AG04450 (cell line): ENCODE measurements around the gene HMOX1. TPM values are rescaled to one million over a fixed set of nuclear protein-coding genes. Genes with fewer than 3 reads are reported as not detected.

Experiments
- CTCF ChIA-PET: fragments of 300-600, 350-600 bp; formaldehyde crosslinking; extraction: SDS; loops from one replicate; lab custom pipeline; 2022; ENCODE audit warnings: antibody characterized with exemption, inconsistent platforms; lab: Charles Lee
- POLR2A ChIA-PET: fragments of 350-600 bp; formaldehyde crosslinking; extraction: SDS; loops from one replicate; lab custom pipeline; 2021; ENCODE audit warnings: antibody characterized with exemption, inconsistent platforms; lab: Yijun Ruan, JAX
- DNase-seq: peaks from one replicate; pipeline ENCODE4 v3.0.0-alpha.2; 2011; ENCODE audit warnings: low read depth, low spot score
- H3K27ac ChIP-seq: one replicate; pipeline ENCODE4 v1.5.1; 2012; ENCODE audit warnings: low read depth, low read length, control low read depth
- H3K27me3 ChIP-seq: one replicate; pipeline ENCODE4 v1.6.0; 2012; ENCODE audit warnings: low read length; ENCODE audit not compliant: control insufficient read depth, insufficient read depth
- H3K4me3 ChIP-seq: 2 replicates; pipeline ENCODE4 v1.5.1; 2011; ENCODE audit warnings: mild to moderate bottlenecking, low read depth, low read length, control low read depth
- H3K9me3 ChIP-seq: 2 replicates; pipeline ENCODE4 v1.5.1; 2012; ENCODE audit warnings: low read length; ENCODE audit not compliant: control insufficient read depth, insufficient read depth
- polyA minus RNA-seq: library from RNA; depleted of rRNA, polyadenylated mRNA; stranded (reverse); fragments of >200 nt; gene quantifications from 2 replicates; pipeline ENCODE4 v1.2.3, GENCODE V29; 2011; rRNA and poly(A)+ RNA removed
- polyA plus RNA-seq: library from polyadenylated mRNA; depleted of rRNA; stranded (reverse); fragments of >200 nt; gene quantifications from 2 replicates; pipeline ENCODE4 v1.2.3, GENCODE V29; 2011; rRNA removed
- TF ChIP-seq, protein P1 (sequence below): IDR thresholded peaks from 2 replicates; pipeline ENCODE4 v1.5.1; 2011; ENCODE audit warnings: low read depth, low read length, control low read depth, inconsistent platforms

Gene HMOX1, protein sequence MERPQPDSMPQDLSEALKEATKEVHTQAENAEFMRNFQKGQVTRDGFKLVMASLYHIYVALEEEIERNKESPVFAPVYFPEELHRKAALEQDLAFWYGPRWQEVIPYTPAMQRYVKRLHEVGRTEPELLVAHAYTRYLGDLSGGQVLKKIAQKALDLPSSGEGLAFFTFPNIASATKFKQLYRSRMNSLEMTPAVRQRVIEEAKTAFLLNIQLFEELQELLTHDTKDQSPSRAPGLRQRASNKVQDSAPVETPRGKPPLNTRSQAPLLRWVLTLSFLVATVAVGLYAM
- polyA plus RNA-seq (55.2 and 69.7 TPM in 2 replicates), polyA minus RNA-seq (32.3 and 36.2 TPM in 2 replicates)

- POLR2A ChIA-PET = interaction anchor here (0.6 to 2.9 kb wide), 14 partner anchors 9 to 641 kb away, joined by 3 to 20 read pairs (median 3); partner anchors contain the start of gene TOM1
- Histone ChIP-seq H3K27ac (peak within 1 kb of the TSS; percentile 52), H3K9me3 (no peaks in the 10 kb centered on the region), H3K4me3 (peak within 1 kb of the TSS; percentile 92), H3K27me3 (no peaks in the 10 kb centered on the region)
- CTCF ChIA-PET = interaction anchor here (0.9 kb wide), 1 partner anchor 256 kb away, joined by 5 read pairs; no protein-coding TSS in a partner anchor
- peak; percentile 76 for DNase-seq
- TF ChIP-seq, protein P1, sequence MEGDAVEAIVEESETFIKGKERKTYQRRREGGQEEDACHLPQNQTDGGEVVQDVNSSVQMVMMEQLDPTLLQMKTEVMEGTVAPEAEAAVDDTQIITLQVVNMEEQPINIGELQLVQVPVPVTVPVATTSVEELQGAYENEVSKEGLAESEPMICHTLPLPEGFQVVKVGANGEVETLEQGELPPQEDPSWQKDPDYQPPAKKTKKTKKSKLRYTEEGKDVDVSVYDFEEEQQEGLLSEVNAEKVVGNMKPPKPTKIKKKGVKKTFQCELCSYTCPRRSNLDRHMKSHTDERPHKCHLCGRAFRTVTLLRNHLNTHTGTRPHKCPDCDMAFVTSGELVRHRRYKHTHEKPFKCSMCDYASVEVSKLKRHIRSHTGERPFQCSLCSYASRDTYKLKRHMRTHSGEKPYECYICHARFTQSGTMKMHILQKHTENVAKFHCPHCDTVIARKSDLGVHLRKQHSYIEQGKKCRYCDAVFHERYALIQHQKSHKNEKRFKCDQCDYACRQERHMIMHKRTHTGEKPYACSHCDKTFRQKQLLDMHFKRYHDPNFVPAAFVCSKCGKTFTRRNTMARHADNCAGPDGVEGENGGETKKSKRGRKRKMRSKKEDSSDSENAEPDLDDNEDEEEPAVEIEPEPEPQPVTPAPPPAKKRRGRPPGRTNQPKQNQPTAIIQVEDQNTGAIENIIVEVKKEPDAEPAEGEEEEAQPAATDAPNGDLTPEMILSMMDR = no peak
Observed at GRCh38 chr22:35380537-35381423, at the start of gene HMOX1. TSS of gene HMOX1 (plus strand) at chr22:35381096. CDS start at chr22:35381174, 78 bp downstream.

DNA sequence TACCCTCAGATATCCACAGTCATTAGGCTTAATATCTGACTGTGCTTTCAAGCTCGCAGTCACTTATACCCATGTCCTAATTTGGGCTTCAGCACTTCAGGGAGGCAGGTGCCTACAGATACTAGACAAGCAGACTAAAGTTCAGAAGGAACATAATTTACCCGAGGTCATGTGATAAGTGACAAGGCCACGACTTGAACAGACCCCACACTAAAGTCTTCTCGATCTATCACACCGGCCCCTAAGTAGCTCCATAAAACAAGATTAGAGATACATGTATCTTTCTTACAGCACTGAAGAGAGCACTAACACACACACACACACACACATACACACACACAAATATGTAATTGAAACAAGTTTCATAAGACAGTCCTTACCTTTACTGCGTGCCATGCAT is 48.6 kb upstream of the HMOX1 start:
- no peak overlapping the region for H3K27ac ChIP-seq
- no peaks in the 10 kb centered on the region for H3K27me3 ChIP-seq
- TF ChIP-seq, protein P1 = no peak
- H3K9me3 ChIP-seq = peaks cover 6% of the 10 kb centered on the region; the same call in 1 of the 2 replicates
- no peak overlapping the region for H3K4me3 ChIP-seq
- ChIA-PET POLR2A (no interaction called here), CTCF (no interaction called here)
- no peak for DNase-seq

DNA sequence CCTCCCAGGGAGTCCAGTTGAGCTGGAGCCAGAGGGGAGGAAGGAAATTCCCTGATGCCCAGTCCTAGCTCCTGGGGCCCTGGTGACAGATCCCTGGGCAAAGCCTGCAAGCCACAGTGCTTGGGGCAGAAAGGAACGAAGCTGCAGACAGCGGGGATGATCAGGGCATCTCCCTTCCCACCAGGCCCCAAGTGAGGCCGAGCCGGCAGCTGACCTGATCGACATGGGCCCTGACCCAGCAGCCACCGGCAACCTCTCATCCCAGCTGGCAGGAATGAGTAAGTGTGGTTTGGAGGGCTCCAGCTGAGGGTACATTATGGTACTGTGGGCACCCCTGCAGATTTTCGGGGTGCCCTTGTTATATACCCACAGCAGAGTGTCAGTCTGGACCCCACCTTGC is 47.7 kb upstream of the HMOX1 start:
- ChIA-PET CTCF (no interaction called here), POLR2A (no interaction called here)
- Histone ChIP-seq H3K9me3 (peaks cover 6% of the 10 kb centered on the region; the same call in 1 of the 2 replicates), H3K27me3 (no peaks in the 10 kb centered on the region), H3K27ac (no peak overlapping the region), H3K4me3 (no peak overlapping the region)
- no peak for DNase-seq
- TF ChIP-seq, protein P1 = no peak

DNA sequence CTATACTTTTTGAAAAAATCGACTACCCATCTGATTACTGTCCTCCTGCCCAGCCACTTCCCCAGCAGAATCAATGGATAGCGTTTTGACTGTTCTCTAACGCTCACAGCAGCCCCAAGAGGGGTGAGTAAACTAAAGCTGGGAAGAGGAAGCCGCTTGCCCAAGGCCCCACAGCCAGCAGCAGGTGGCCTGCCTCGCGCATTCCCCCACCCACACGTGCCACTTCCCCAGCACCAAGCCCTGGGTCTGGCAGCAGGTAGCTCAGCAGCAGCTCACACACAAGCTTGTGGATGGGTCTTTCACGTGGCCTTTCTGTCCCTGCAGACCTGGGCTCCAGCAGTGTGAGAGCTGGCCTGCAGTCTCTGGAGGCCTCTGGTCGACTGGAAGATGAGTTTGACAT is 46.9 kb upstream of the HMOX1 start:
- Histone ChIP-seq H3K9me3 (peaks cover 6% of the 10 kb centered on the region; the same call in 1 of the 2 replicates), H3K27ac (no peak overlapping the region), H3K4me3 (no peak overlapping the region), H3K27me3 (no peaks in the 10 kb centered on the region)
- POLR2A ChIA-PET = no interaction called here
- TF ChIP-seq, protein P1 = no peak
- no peak for DNase-seq
- CTCF ChIA-PET = interaction anchor here (1.2 kb wide), 1 partner anchor 17 kb away, joined by 3 read pairs; no protein-coding TSS in a partner anchor
